H1 (cell line): Measurements from ENCODE around the gene SPEF1. TPM values are rescaled to one million over a fixed set of nuclear protein-coding genes. Genes with fewer than 3 reads are reported as not detected.

ENCODE experiments used
- CTCF ChIA-PET: fragments of 300-600 bp; sonication (Branson Sonifier 250); formaldehyde crosslinking; loops from one replicate; lab custom pipeline; 2021; ENCODE audit not compliant: partially characterized antibody; lab: Charles Lee
- POLR2A ChIA-PET: fragments of 300-600 bp; sonication (Branson Sonifier 250); formaldehyde crosslinking; loops from one replicate; lab custom pipeline; 2021; ENCODE audit warnings: inconsistent platforms; ENCODE audit not compliant: partially characterized antibody; lab: Charles Lee
- DNase-seq, 2 experiments: peaks; one replicate each; pipeline versions ENCODE4 v3.0.0 to v3.0.0-alpha.2; 2010 to 2022; ENCODE audit warnings: low spot score in 2 of 2, low read depth in 1 of 2, mixed read lengths in 1 of 2
- FAIRE-seq: peaks from 2 replicates; lab custom pipeline; 2011; peaks lifted over from hg19 to GRCh38; lab: Jason Lieb, UNC
- H2AFZ ChIP-seq: 2 replicates; pipeline ENCODE4 v1.8.1; 2012; ENCODE audit warnings: low read length, inconsistent platforms
- H2AK5ac ChIP-seq: 2 replicates; pipeline ENCODE4 v1.6.1; 2013; ENCODE audit warnings: low read depth, low read length
- H2BK120ac ChIP-seq: replicated peaks from 2 replicates; pipeline ENCODE3; 2013; ENCODE audit warnings: low read depth, low read length, inconsistent platforms
- H2BK12ac ChIP-seq: 2 replicates; pipeline ENCODE4 v1.6.1; 2013; ENCODE audit warnings: low read depth, low read length
- H2BK15ac ChIP-seq: 2 replicates; pipeline ENCODE4 v1.6.1; 2013; ENCODE audit warnings: low read length
- H2BK20ac ChIP-seq: 2 replicates; pipeline ENCODE4 v1.6.1; 2013; ENCODE audit warnings: low read length
- H2BK5ac ChIP-seq: 2 replicates; pipeline ENCODE4 v1.6.1; 2013; ENCODE audit warnings: low read depth, low read length
- H3K14ac ChIP-seq: 2 replicates; pipeline ENCODE4 v1.6.1; 2013; ENCODE audit warnings: inconsistent platforms; ENCODE audit not compliant: insufficient read length
- H3K18ac ChIP-seq: 2 replicates; pipeline ENCODE4 v1.6.1; 2013; ENCODE audit warnings: low read length; ENCODE audit errors: extremely low read depth
- H3K23ac ChIP-seq: 2 replicates; pipeline ENCODE4 v1.6.1; 2013; ENCODE audit warnings: inconsistent platforms; ENCODE audit not compliant: insufficient read length
- H3K23me2 ChIP-seq: 2 replicates; pipeline ENCODE4 v1.6.1; 2013; ENCODE audit warnings: low read depth, low read length
- H3K27ac ChIP-seq: 2 replicates; pipeline ENCODE4 v1.6.1; 2011; ENCODE audit warnings: low read depth, low read length, inconsistent platforms
- H3K27me3 ChIP-seq, 4 experiments: replicated peaks in 1 of 4; 1 replicate in 1 of 4; 2 replicates in 3 of 4; pipeline versions ENCODE4 v1.6.1 to v1.8.1; 2011 to 2013; ENCODE audit warnings: low read length in 3 of 4, mild to moderate bottlenecking in 3 of 4, inconsistent platforms in 2 of 4, mixed read lengths in 2 of 4, moderate library complexity in 1 of 4; ENCODE audit not compliant: control insufficient read depth in 3 of 4, insufficient read depth in 3 of 4; ENCODE audit errors: extremely low read depth in 1 of 4
- H3K36me3 ChIP-seq, 4 experiments: 2 replicates each; pipeline versions ENCODE4 v1.6.1 to v1.8.1; 2011 to 2013; ENCODE audit warnings: mild to moderate bottlenecking in 4 of 4, low read length in 3 of 4, moderate library complexity in 2 of 4, control low read depth in 1 of 4, inconsistent platforms in 1 of 4; ENCODE audit not compliant: insufficient read depth in 4 of 4, control insufficient read depth in 2 of 4
- H3K4ac ChIP-seq: replicated peaks from 2 replicates; pipeline ENCODE3; 2013; ENCODE audit warnings: low read length, low read depth, mixed read lengths, inconsistent platforms; ENCODE audit not compliant: insufficient read length
- H3K4me1 ChIP-seq, 4 experiments: replicated peaks in 1 of 4; 1 replicate in 1 of 4; 2 replicates in 3 of 4; pipeline versions ENCODE4 v1.6.1 to v1.8.1; 2011 to 2013; ENCODE audit warnings: low read length in 3 of 4, inconsistent platforms in 2 of 4, mixed read lengths in 1 of 4; ENCODE audit not compliant: insufficient read depth in 4 of 4, control insufficient read depth in 3 of 4
- H3K4me2 ChIP-seq, 2 experiments: 2 replicates each; pipeline versions ENCODE4 v1.6.1 to v1.8.1; 2011 to 2013; ENCODE audit warnings: low read depth in 2 of 2, low read length in 2 of 2, control low read depth in 1 of 2, inconsistent platforms in 1 of 2, mild to moderate bottlenecking in 1 of 2; ENCODE audit not compliant: insufficient read depth in 1 of 2
- H3K4me3 ChIP-seq, 4 experiments: fragments of 200-600, 300-600 bp in 1 of 4; sonication (generic), shearing (Covaris generic), sonication (Bioruptor Twin) in 1 of 4; 2 replicates each; pipeline versions ENCODE4 v1.5.1 to v1.8.1; 2011 to 2016; ENCODE audit warnings: low read length in 4 of 4, low read depth in 3 of 4, control low read depth in 2 of 4, inconsistent platforms in 2 of 4, mild to moderate bottlenecking in 2 of 4, mixed read lengths in 1 of 4, moderate library complexity in 1 of 4; ENCODE audit not compliant: insufficient read depth in 2 of 4; ENCODE audit errors: extremely low read depth in 1 of 4
- H3K56ac ChIP-seq: replicated peaks from 2 replicates; pipeline ENCODE3; 2013; ENCODE audit warnings: low read depth, mild to moderate bottlenecking, mixed read lengths, low read length, inconsistent platforms; ENCODE audit not compliant: insufficient read length
- H3K79me1 ChIP-seq: 2 replicates; pipeline ENCODE4 v1.6.1; 2013; ENCODE audit warnings: low read depth, low read length, control low read depth
- H3K79me2 ChIP-seq, 2 experiments: 2 replicates each; pipeline versions ENCODE4 v1.6.1 to v1.8.1; 2012 to 2013; ENCODE audit warnings: low read length in 2 of 2, mild to moderate bottlenecking in 2 of 2, inconsistent platforms in 1 of 2; ENCODE audit not compliant: insufficient read depth in 2 of 2, control insufficient read depth in 1 of 2
- H3K9ac ChIP-seq, 4 experiments: replicated peaks in 1 of 4; 1 replicate in 1 of 4; 2 replicates in 3 of 4; pipeline versions ENCODE4 v1.6.1 to v1.8.1; 2011 to 2013; ENCODE audit warnings: low read depth in 3 of 4, low read length in 3 of 4, control low read depth in 2 of 4, mild to moderate bottlenecking in 2 of 4, moderate library complexity in 2 of 4, inconsistent platforms in 1 of 4; ENCODE audit errors: extremely low read depth in 1 of 4
- H3K9me3 ChIP-seq, 2 experiments: 2 replicates each; pipeline versions ENCODE4 v1.6.1 to v1.8.1; 2012 to 2013; ENCODE audit warnings: mild to moderate bottlenecking in 2 of 2, moderate library complexity in 2 of 2, control low read depth in 1 of 2, inconsistent platforms in 1 of 2, low read depth in 1 of 2, low read length in 1 of 2, mixed read lengths in 1 of 2; ENCODE audit not compliant: insufficient read depth in 2 of 2
- H4K20me1 ChIP-seq, 2 experiments: replicated peaks in 1 of 2; 2 replicates each; pipeline versions ENCODE3 to v1.8.1; 2011 to 2013; ENCODE audit warnings: inconsistent platforms in 2 of 2, low read length in 2 of 2, mild to moderate bottlenecking in 1 of 2; ENCODE audit not compliant: insufficient read depth in 2 of 2, control insufficient read depth in 1 of 2
- H4K5ac ChIP-seq: 2 replicates; pipeline ENCODE4 v1.6.1; 2013; ENCODE audit warnings: low read length, low read depth, mixed read lengths, inconsistent platforms; ENCODE audit not compliant: insufficient read length
- H4K8ac ChIP-seq: 2 replicates; pipeline ENCODE4 v1.8.0; 2013; ENCODE audit warnings: mild to moderate bottlenecking, moderate library complexity, low read length, inconsistent platforms; ENCODE audit not compliant: insufficient read depth; ENCODE audit errors: extremely low read depth
- H4K91ac ChIP-seq: replicated peaks from 2 replicates; pipeline ENCODE3; 2013; ENCODE audit warnings: low read length, mixed read lengths, inconsistent platforms; ENCODE audit not compliant: insufficient read length
- BACH1 ChIP-seq: IDR thresholded peaks from 2 replicates; pipeline ENCODE4 v1.6.1; 2012; ENCODE audit warnings: low read length, improper control_type of control experiment
- CHD2 ChIP-seq: IDR thresholded peaks from 2 replicates; pipeline ENCODE4 v1.6.1; 2012; ENCODE audit warnings: low read length, improper control_type of control experiment
- SP2 ChIP-seq: IDR thresholded peaks from 2 replicates; pipeline ENCODE4 v1.6.1; 2012; ENCODE audit warnings: mild to moderate bottlenecking, low read length, inconsistent platforms
- TAF1 ChIP-seq: IDR thresholded peaks from 2 replicates; pipeline ENCODE4 v1.6.1; 2011; ENCODE audit warnings: mild to moderate bottlenecking, low read depth, low read length
- WGBS, 2 experiments: shearing (Covaris generic) in 1 of 2; methylation state at CpG; one replicate each; pipeline versions ENCODE4 v1.1.6 to v1.1.7; 2013 to 2015; ENCODE audit warnings: low lambda C conversion rate in 2 of 2, mixed read lengths in 2 of 2, inconsistent platforms in 1 of 2, low coverage in 1 of 2, missing lambda C conversion rate in 1 of 2; ENCODE audit not compliant: insufficient replicate concordance in 2 of 2, insufficient coverage in 1 of 2, insufficient read length in 1 of 2; ENCODE audit errors: extremely low coverage in 1 of 2, missing lambda C conversion rate in 1 of 2; 5-methylcytosine and 5-hydroxymethylcytosine counted together
- polyA plus RNA-seq, 7 experiments: library from polyadenylated mRNA; depleted of rRNA in 3 of 7; stranded (reverse) in 5 of 7; unstranded in 2 of 7; fragments of >200 nt in 5 of 7; fragments of 200-250 nt in 2 of 7; gene quantifications; 1 replicate in 5 of 7; 2 replicates in 1 of 7; 4 replicates in 1 of 7; pipeline versions ENCODE4 v1.2.1 to v1.2.3, GENCODE V29; 2011 to 2013; ENCODE audit warnings: missing spikeins in 2 of 7, mixed read lengths in 2 of 7
- total RNA-seq: library from RNA; stranded (reverse); fragmentation: NEBNext Ultra II Directional; extraction: Animal tissue kit (Norgen Biotek cat#: 25700); gene quantifications from 2 replicates; pipeline ENCODE4 v1.2.1, GENCODE V29; 2021

Gene SPEF1
- total and polyA plus RNA-seq, 2 of the 8 experiments (the other 6 are each of a cell fraction or from before 2014, with no cell fraction given): 0.51 to 0.71 TPM

DNA sequence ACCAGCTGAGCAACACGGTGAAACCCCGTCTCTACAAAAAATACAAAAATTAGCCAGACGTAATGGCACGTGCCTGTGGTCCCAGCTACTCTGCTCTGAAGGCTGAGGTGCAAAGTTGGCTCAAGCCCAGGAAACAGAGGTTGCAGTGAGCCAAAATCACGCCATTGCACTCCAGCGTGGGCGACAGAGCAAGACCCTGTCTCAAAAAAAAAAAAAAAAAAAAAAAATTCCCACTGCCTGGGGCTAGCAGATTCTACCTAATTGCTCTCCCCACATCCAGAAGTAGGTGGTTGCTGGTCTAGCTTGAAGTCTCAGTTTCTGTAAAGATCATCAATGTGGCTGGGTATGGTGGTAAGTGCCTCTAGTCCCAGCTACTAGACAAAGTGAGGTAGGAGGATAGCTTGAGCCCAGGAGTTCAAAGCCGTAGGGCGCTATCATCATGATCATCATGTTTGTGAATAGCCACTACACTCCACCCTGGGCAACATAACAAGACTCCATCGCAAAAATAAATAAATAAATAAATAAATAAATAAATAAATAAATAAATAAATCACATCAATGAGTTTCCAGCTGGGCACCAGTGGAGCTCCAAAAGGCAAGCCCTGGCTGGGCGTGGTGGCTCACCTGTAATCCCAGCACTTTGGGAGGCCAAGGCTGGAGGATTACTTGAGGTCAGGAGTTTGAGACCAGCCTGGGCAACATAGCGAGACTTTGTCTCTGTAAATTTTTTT lies 32.8 kb upstream of the SPEF1 start:
- Histone ChIP-seq H3K79me1 (no peaks in the 10 kb centered on the region), H3K4me2 (no peak overlapping the region), H4K8ac (no peak overlapping the region), H3K4ac (no peak overlapping the region), H2BK12ac (no peak overlapping the region), H2BK20ac (no peak overlapping the region), H3K18ac (no peak overlapping the region), H3K79me2 (no peaks in the 10 kb centered on the region), H2AFZ (no peak overlapping the region), H3K56ac (no peak overlapping the region), H3K9ac (no peak overlapping the region), H3K9me3 (no peaks in the 10 kb centered on the region), H4K5ac (no peak overlapping the region), H3K27ac (no peak overlapping the region), H3K14ac (no peak overlapping the region), H3K4me3 (no peak overlapping the region), H4K20me1 (no peaks in the 10 kb centered on the region), H4K91ac (no peak overlapping the region), H3K36me3 (no peaks in the 10 kb centered on the region), H2AK5ac (no peak overlapping the region), H2BK15ac (no peak overlapping the region), H2BK5ac (no peak overlapping the region), H3K23me2 (no peaks in the 10 kb centered on the region), H3K23ac (no peak overlapping the region), H2BK120ac (no peak overlapping the region), H3K4me1 (peaks cover 0 to 10% (median 2%) of the 10 kb centered on the region in 4 experiments; a peak in 4 of 7 replicates), H3K27me3 (no peaks in the 10 kb centered on the region)
- 91% methylated on average over 10 of the region's 12 CpGs; no CpG with 5 or more reads in 1 of the 2 experiments for WGBS, 2 experiments
- DNase-seq: no peak
- FAIRE-seq: no peak
- ChIA-PET POLR2A (interaction anchor here (0.6 to 1.3 kb wide), 3 partner anchors 13 to 633 kb away, joined by 3 read pairs; no protein-coding TSS in a partner anchor), CTCF (interaction anchor here (0.6 to 10.6 kb wide), 9 partner anchors 9 to 1585 kb away, joined by 3 to 128 read pairs (median 4); partner anchors contain the start of genes ADISSP, CENPB and SPEF1)
- TF ChIP-seq SP2: no peak
- no peak for TF ChIP-seq BACH1
- TF ChIP-seq CHD2: no peak
- TF ChIP-seq TAF1: no peak
